IgD-negative memory B cell (primary cell): ENCODE measurements around the gene LYPD3. TPM values are rescaled to one million over a fixed set of nuclear protein-coding genes. Genes with fewer than 3 reads are reported as not detected.
"Not testable (repeated sequence)": the region's sequence is repeated elsewhere in the genome, so short reads cannot be mapped to it uniquely, and the experiment has no call there.

Source experiments
- H3K27ac Mint-ChIP-seq, 3 donors: one replicate each; pipeline ENCODE4 v1.8.0; 2020 to 2022; ENCODE audit warnings: mild to moderate bottlenecking in 3 of 3, mixed read lengths in 3 of 3, moderate library complexity in 1 of 3
- H3K27me3 Mint-ChIP-seq: one replicate; pipeline ENCODE4 v1.8.0; 2021; ENCODE audit warnings: mixed read lengths
- H3K36me3 Mint-ChIP-seq: one replicate; pipeline ENCODE4 v1.8.0; 2020; ENCODE audit warnings: mild to moderate bottlenecking, mixed read lengths
- H3K4me1 Mint-ChIP-seq, 3 donors: one replicate each; pipeline ENCODE4 v1.8.0; 2020 to 2022; ENCODE audit warnings: mixed read lengths in 3 of 3, mild to moderate bottlenecking in 1 of 3
- H3K4me3 Mint-ChIP-seq, 4 donors: one replicate each; pipeline ENCODE4 v1.8.0; 2020 to 2022; ENCODE audit warnings: mild to moderate bottlenecking in 4 of 4, mixed read lengths in 4 of 4, moderate library complexity in 3 of 4
- H3K9me3 Mint-ChIP-seq, 3 donors: one replicate each; pipeline ENCODE4 v1.8.0; 2020 to 2021; ENCODE audit warnings: mixed read lengths in 3 of 3, mild to moderate bottlenecking in 1 of 3
- polyA plus RNA-seq: library from polyadenylated mRNA; unstranded; fragments of 300-500 nt; fragmentation: Illumina TruSeq; gene quantifications from one replicate; pipeline ENCODE4 v1.2.3, GENCODE V29; 2021

Gene LYPD3
- polyA plus RNA-seq, 1 donor from 2014 or later, result 0.25 TPM

DNA sequence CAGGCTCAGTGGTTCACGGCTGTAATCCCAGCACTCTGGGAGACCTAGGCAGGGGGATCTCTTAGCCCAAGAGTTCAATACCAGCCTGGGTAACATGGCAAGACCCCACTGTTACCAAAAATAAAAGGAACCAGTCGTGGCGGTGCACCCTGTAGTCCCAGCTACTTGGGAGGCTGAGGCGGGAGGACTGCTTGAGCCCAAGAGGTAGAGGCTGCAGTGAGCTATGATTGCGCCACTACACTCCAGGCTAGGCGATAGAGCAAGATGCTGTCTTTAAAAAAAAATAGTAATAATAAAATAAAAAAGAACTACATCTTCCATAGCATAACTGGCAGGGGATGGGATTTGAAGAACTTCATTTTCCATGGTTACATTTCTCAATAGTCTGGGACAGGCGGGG lies 3.0 kb downstream of the LYPD3 start:
- H3K27ac Mint-ChIP-seq, result peak overlapping the region in 2 of 3 donors; percentile 44 to 64
- no peaks in the 10 kb centered on the region for H3K27me3 Mint-ChIP-seq
- H3K9me3 Mint-ChIP-seq, result no peaks in the 10 kb centered on the region
- peak overlapping the region in 2 of 4 donors; percentile 45 to 67 for H3K4me3 Mint-ChIP-seq
- H3K36me3 Mint-ChIP-seq, result peaks cover 1% of the 10 kb centered on the region
- peaks cover 0 to 3% (median 0%) of the 10 kb centered on the region in 3 donors for H3K4me1 Mint-ChIP-seq

DNA sequence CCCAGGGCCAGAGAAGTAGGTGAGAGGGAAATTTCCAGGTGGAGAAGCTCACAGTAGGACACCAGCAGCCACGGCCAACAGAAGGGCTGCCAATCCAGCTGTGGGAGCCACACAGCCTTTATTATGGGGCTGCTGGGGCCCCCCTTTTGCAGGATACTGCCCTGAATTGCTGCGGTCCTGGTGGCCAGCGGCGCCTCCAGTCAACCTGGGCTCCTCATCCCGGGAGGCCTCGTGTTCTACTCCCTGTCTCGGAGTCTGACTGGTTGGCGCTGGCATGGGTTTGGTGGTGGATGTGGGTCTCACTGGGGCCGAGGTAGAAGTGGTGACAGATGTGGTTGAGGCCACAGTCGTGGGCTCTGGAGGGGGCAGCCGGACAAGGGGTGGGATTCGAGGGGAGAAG lies 4.1 kb downstream of the LYPD3 start:
- Mint-ChIP-seq H3K27me3 (no peaks in the 10 kb centered on the region), H3K9me3 (no peaks in the 10 kb centered on the region), H3K36me3 (peaks cover 1% of the 10 kb centered on the region), H3K27ac (no peak overlapping the region), H3K4me3 (peak overlapping the region in 1 of 4 donors; percentile 45), H3K4me1 (peaks cover 0 to 3% (median 0%) of the 10 kb centered on the region in 3 donors)

DNA sequence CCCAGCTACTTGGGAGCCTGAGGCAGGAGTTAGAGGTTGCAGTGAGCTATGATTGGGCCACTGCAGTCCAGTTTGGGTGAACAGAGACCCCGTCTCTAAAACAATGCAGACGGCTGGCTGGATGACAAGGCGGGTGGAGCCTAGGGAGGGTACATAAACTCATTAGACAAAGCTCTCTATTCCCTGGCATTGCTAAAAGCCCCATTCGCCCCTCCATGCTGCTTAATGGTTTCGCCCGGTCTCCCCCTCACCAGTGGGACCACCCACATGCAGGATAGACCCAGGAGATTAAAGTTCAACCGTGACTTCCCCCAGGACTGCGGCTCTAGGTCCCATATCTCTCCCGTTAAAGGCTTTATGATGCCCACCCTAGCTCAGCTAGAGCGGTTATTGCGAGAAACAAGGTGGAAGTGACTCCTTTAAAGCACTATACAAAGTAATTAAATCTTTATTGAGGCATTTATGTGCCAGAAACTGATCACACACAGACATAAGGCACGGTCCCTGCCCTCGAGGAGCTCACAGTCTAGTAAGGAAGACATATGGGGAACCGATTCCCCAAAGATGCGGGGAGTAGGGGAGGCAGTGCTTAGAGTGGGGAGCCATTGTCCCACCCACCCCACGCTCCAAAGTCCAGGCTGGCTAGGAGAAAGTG lies 4.9 kb downstream of the LYPD3 start:
- peaks cover 3 to 6% (median 6%) of the 10 kb centered on the region in 3 donors for H3K4me1 Mint-ChIP-seq
- no peak overlapping the region for H3K4me3 Mint-ChIP-seq
- H3K36me3 Mint-ChIP-seq, result peaks cover 1% of the 10 kb centered on the region
- no peak overlapping the region for H3K27ac Mint-ChIP-seq
- H3K9me3 Mint-ChIP-seq, result no peaks in the 10 kb centered on the region
- peaks cover 4% of the 10 kb centered on the region for H3K27me3 Mint-ChIP-seq

DNA sequence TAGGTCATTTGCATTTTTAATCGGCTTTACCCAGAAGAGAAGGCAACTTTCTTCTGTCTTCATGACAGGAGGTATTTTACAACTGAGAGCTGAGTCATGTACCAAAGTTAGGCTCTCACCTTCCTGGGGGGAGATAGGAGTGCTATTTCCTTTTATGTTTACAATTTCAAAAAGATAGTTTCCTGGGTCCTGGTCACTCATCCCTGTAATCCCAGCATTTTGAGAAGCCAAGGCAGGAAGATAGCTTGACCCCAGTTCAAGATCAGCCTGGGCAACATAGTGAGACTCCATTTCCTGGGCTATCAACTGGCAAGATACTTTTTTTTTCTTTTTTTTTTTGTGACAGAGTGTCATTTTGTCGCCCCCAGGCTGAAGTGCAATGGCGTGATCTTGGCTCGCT lies 7.6 kb downstream of the LYPD3 start:
- peaks cover 0 to under 1% (median under 1%) of the 10 kb centered on the region in 3 donors for H3K9me3 Mint-ChIP-seq
- H3K27me3 Mint-ChIP-seq, result peaks cover 4% of the 10 kb centered on the region
- peaks cover 1% of the 10 kb centered on the region for H3K36me3 Mint-ChIP-seq
- no peak overlapping the region for H3K27ac Mint-ChIP-seq
- H3K4me1 Mint-ChIP-seq, result peaks cover 3 to 8% (median 5%) of the 10 kb centered on the region in 3 donors
- no peak overlapping the region for H3K4me3 Mint-ChIP-seq

DNA sequence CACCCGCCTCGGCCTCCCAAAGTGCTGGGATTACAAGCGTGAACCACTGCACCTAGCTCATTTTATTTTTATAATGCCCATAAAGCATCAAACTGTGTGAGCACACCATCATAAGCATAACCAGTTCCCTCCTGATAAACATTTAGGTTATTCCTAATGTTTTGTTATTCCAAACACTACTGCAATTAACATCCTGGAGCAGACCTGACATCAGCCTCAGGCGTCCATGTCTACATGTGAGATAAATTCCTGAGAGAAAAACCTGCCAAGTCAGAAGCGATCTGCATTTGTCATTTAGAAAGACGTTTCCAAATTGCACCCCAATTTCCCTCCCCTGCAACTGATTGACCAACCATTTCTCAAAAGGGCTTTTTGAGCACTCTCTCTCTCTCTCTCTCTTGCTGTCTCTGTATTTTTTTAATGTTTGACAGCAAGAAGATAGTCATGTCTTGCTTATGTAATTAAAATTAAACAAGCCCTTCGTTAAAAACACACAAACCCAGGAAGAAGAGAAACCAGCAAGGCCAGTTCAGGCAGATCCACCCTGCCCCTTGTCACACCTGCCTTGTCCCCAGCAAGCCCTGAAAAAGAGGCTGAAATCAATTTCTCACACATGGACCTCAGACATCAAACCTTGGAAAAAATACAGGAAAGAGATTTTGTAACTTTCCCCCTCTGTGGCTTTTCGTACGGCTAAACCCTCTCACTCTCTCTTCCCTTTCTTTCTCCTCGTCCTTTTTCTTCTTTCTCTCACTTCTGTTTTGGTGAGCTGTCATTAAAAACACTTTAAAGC lies 9.9 kb downstream of the LYPD3 start:
- Mint-ChIP-seq H3K27ac (no peak overlapping the region), H3K36me3 (peaks cover 1% of the 10 kb centered on the region), H3K4me1 (peaks cover 3 to 8% (median 5%) of the 10 kb centered on the region in 3 donors), H3K27me3 (peaks cover 4% of the 10 kb centered on the region), H3K4me3 (no peak overlapping the region), H3K9me3 (peaks cover 2 to 6% (median 4%) of the 10 kb centered on the region in 3 donors)

DNA sequence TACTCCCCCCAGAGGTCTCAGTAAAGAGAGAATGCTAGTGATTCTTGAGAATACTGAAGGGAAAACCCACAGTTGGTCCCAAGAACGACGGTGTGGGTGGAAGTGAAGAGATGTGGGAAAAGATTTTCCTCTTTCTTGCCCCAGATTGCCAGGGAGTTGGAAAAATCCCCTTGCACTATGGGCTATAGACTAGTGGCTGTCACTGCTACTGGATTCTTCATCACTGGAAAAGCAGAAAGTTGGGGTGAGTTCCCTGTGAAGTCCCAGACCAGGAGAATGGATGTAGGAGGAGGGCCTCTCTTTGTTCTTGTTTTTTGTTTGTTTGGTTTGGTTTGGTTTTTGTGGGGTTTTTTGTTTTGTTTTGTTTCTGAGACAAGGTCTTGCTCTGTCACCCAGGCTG lies 11.4 kb downstream of the LYPD3 start:
- Mint-ChIP-seq H3K9me3 (peaks cover 2 to 6% (median 4%) of the 10 kb centered on the region in 3 donors), H3K27ac (no peak overlapping the region), H3K27me3 (peaks cover 4% of the 10 kb centered on the region), H3K4me3 (no peak overlapping the region), H3K4me1 (peaks cover 3 to 8% (median 5%) of the 10 kb centered on the region in 3 donors), H3K36me3 (no peaks in the 10 kb centered on the region)

DNA sequence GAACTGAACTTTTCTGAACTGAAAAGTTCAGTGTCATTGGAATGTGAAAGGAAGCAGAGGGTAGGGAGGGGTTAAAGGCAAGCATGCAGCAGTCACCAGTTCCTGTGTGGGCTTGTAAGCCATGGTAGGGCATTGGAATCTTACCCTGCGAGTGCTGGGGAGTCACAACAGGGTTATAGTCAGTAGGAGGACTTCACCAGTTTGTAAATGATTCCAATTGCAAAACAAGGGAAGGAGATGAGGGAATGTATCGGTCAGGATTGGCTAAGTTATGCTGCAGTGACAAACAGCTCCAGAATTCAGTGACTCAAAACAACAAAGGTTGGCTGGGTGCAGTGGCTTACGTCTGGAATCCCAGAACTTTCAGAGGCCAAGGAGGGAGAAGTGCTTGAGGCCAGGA lies 12.8 kb downstream of the LYPD3 start:
- Mint-ChIP-seq H3K36me3 (no peaks in the 10 kb centered on the region), H3K9me3 (peaks cover 2 to 6% (median 4%) of the 10 kb centered on the region in 3 donors), H3K27ac (no peak overlapping the region)

DNA sequence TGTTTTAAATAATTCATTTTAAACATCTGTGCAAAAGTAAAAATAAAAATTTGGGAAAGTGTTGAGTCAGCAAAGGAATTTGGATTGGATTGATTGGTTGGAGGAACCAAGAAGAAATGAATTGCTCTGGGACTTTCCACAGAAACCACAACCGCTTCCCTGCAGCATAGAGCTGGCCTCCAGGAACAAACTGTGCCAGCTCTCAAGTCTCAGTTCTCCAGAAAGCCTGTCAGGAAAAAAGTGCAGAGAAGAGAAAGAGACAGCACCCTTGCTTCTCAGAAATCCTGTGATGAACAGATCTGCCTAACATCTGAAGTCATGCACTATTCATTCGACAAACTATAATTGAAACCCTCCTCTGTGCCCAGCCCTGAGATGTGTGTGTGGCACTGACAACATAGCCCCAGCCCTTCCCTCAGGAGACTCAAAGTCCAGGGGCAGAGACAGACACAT lies 14.8 kb downstream of the LYPD3 start:
- Mint-ChIP-seq H3K27me3 (peaks cover 1% of the 10 kb centered on the region), H3K9me3 (peaks cover 2 to 6% (median 4%) of the 10 kb centered on the region in 3 donors), H3K36me3 (no peaks in the 10 kb centered on the region), H3K4me1 (peaks cover 2 to 7% (median 6%) of the 10 kb centered on the region in 3 donors), H3K27ac (no peak overlapping the region), H3K4me3 (no peak overlapping the region)

More for the DNA sequence above, 12.8 kb downstream of the LYPD3 start:
- Mint-ChIP-seq H3K4me3 (no peak overlapping the region), H3K27me3 (peaks cover 4% of the 10 kb centered on the region), H3K4me1 (peaks cover 3 to 8% (median 5%) of the 10 kb centered on the region in 3 donors)

DNA sequence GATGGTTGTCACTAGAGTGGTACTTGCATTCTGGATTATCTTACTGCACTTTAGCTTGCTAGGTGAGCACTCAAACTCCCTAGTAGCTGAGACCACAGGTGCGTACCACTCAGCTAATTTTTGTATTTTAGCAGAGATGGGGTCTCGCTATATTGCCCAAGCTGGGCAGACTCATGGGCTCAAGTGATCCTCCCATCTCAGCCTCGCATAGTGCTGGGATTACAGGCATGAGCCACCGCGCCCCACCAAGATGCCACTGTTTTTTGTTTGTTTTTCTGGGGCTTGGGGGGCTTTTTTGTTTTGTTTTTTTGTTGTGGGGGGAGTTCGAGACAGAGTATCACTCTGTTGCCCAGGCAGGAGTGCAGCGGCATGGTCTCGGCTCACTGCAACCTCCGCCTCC lies 17.8 kb downstream of the LYPD3 start:
- no peaks in the 10 kb centered on the region for H3K36me3 Mint-ChIP-seq
- no peaks in the 10 kb centered on the region for H3K27me3 Mint-ChIP-seq
- H3K4me1 Mint-ChIP-seq, result peaks cover 2 to 10% (median 3%) of the 10 kb centered on the region in 3 donors
- no peak overlapping the region for H3K4me3 Mint-ChIP-seq
- peaks cover 1 to 5% (median 2%) of the 10 kb centered on the region in 3 donors for H3K9me3 Mint-ChIP-seq
- H3K27ac Mint-ChIP-seq, result no peak overlapping the region

DNA sequence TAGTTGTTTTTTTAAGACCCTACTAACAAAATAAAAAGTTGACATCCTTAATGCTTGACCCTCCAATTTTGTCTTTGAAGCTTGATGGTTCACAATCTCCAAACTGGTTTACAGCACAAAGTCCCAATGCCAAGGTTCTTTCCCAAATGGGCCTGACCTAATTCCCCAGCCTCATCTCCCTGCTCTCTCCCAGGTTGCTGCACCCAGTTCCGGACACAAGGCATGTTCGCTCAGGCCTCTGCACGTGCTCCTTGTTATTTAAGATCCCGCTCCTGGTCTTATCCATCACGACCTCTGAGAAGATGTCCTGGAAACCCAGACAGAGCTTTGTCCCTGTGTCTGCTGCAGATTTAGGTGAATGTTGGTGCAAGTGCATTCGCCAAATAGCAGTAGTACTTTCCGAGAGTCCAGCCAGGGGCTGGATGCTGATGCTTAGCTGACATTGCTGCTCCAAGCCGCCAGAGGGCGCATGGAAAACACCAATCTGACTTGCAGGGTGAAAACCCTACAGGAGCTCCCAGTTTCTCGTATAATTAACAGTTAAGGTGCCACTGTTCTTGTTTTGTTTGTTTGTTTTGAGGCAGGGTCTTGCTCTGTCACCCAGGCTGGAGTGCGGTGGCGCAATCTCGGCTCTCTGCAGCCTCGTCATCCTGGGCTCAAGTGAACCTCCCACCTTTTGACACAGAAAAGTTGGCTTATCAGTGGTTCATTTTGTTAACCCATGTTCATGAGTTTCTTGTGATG lies 18.5 kb downstream of the LYPD3 start:
- Mint-ChIP-seq H3K9me3 (peaks cover 0 to 2% (median 0%) of the 10 kb centered on the region in 3 donors), H3K4me3 (no peak overlapping the region), H3K4me1 (peaks cover 2 to 10% (median 5%) of the 10 kb centered on the region in 3 donors), H3K27me3 (no peaks in the 10 kb centered on the region), H3K36me3 (no peaks in the 10 kb centered on the region), H3K27ac (peak overlapping the region in 1 of 3 donors; percentile 2)

DNA sequence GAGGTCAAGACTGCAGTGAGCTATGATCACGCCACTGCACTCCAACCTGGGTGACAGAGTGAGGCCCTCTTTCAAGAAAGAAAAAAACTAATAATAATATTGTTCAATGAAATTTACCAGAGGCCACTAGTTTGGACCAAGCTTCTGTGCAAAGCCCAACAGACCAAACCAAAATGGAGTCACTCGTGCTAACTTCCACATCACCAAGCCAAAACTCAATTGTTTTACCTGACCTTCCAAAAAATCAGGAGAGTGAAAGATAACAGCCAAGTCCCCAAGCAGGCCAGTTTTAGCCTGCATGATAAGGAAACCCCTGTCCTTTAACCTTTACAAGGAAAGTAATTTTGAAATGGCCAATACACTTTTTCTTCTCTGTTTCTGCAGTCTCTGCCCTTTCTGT lies 20.0 kb downstream of the LYPD3 start:
- Mint-ChIP-seq H3K4me3 (no peak overlapping the region), H3K36me3 (no peaks in the 10 kb centered on the region), H3K27ac (no peak overlapping the region), H3K27me3 (no peaks in the 10 kb centered on the region), H3K9me3 (no peaks in the 10 kb centered on the region), H3K4me1 (peaks cover 4 to 10% (median 9%) of the 10 kb centered on the region in 3 donors)

DNA sequence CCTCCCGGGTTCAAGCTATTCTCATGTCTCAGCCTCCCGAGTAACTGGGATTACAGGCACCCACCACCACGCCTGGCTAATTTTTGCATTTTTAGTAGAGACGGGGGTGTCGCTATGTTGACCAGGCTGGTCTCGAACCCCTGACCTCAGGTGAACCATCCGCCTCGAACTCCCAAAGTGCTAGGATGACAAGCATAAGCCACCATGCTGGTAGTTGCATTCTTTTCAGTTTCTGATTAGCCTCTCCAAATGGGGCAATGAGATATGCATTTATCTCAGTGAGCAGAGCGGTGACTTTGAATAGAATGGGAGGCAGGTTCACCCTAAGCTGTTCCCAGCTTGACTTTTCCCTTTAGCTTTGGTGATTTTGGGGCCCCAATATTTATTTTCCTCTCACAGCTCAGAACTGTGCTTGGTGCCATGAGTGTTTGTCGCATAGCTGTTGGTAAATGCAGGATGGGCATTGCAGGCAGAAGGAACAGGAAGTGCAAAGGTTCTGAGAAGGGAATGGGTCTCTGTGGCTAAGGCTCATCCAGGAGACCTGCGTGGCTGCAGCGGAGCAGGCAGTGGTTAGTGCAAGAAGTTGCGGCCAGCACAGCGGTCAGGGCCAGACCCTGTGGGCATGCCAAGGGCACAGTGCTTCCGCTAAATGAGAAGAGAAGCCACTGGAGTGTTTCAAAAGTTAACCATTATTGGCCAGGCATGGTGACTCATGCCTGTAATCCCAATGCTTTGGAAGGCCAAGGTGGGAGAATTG lies 20.7 kb downstream of the LYPD3 start:
- Mint-ChIP-seq H3K27ac (no peak overlapping the region), H3K27me3 (no peaks in the 10 kb centered on the region), H3K4me1 (peaks cover 8 to 12% (median 9%) of the 10 kb centered on the region in 3 donors), H3K36me3 (no peaks in the 10 kb centered on the region), H3K4me3 (no peak overlapping the region), H3K9me3 (no peaks in the 10 kb centered on the region)

DNA sequence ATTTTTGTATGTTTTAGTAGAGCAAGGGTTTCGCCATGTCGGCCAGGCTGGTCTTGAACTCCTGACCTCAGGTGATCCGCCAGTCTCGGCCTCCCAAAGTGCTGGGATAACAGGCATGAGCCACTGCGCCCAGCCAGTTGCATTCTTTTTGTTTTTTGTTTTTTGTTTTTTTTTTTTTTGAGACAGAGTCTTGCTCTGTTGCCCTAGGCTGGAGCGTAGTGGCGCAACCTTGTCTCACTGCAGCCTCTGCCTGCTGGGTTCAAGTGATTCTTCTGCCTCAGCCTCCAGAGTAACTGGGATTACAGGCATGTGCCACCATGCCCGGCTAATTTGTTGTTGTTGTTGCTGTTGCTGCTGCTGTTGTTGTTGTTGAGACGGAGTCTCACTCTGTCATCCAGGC lies 21.3 kb downstream of the LYPD3 start:
- H3K36me3 Mint-ChIP-seq, H3K4me3 Mint-ChIP-seq, H3K9me3 Mint-ChIP-seq, H3K27me3 Mint-ChIP-seq: not testable (repeated sequence)
- H3K27ac Mint-ChIP-seq, result peak overlapping the region in 1 of 3 donors; percentile 61
- H3K4me1 Mint-ChIP-seq, result peaks cover 12 to 17% (median 13%) of the 10 kb centered on the region in 3 donors

DNA sequence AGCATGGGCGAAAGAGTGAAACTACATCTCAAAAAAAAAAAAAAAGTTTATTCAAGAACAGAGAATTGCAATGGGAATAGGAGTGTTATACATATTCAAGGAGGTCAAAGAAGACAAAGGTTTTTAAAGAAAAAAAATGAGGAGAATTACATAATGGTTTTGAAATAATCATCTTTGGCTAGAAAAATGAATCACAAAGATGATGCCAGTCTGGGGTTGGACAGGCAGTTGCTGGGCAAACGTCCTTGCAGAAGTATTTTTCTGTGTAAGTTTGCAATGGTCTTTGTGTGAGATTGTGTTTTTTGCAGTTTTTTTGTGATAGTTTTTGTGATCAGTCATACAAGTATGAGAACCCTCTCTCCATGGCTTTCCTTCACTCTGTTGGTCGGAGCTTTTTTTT lies 23.7 kb downstream of the LYPD3 start:
- H3K27ac Mint-ChIP-seq, result peak overlapping the region in 2 of 3 donors; percentile 22 to 66
- peaks cover 14 to 21% (median 20%) of the 10 kb centered on the region in 3 donors for H3K4me1 Mint-ChIP-seq
- no peak overlapping the region for H3K4me3 Mint-ChIP-seq
- H3K27me3 Mint-ChIP-seq, result no peaks in the 10 kb centered on the region
- H3K9me3 Mint-ChIP-seq, result no peaks in the 10 kb centered on the region
- H3K36me3 Mint-ChIP-seq, result no peaks in the 10 kb centered on the region
